ENCODE results near the gene HBB. TPM values are rescaled to one million over a fixed set of nuclear protein-coding genes. Genes with fewer than 3 reads are reported as not detected.

The HBB gene
- total RNA-seq, 1 donor from 2014 or later, result 3,814 TPM

DNA sequence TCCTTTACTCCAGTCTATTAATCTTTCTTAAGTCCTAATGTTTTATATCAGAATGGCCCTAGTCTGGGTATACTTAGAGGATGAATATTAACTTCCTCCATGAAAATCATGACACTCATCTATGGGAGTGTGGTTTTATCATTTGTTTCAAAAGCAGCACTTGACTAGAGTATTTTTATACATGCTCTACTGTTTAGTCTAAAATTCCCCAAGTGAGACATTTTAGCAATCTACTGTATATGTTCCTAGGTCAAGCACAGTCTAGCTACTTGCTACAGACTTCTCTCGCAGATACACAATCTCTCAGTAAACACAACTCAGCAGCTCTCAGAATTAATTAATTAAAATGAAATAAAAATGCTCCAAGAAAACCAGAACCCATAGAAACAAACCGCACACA, 2.9 kb upstream of the HBB start:
- Histone ChIP-seq H3K4me3 (ENCODE audit: low read length in 3 of 3) (no peak overlapping the region), H3K27me3 (ENCODE audit: control insufficient read depth in 3 of 3, insufficient read depth in 3 of 3, low read length in 3 of 3) (no peaks in the 10 kb centered on the region), H3K36me3 (ENCODE audit: control insufficient read depth in 3 of 3, insufficient read depth in 3 of 3, low read length in 3 of 3) (no peaks in the 10 kb centered on the region), H3K9ac (ENCODE audit: low read depth in 1 of 3, low read length in 3 of 3) (no peak overlapping the region), H3K4me1 (ENCODE audit: control insufficient read depth in 3 of 3, insufficient read depth in 3 of 3, low read length in 3 of 3) (no peaks in the 10 kb centered on the region), H3K9me3 (ENCODE audit: control insufficient read depth in 3 of 3, low read length in 3 of 3) (no peaks in the 10 kb centered on the region), H3K27ac (ENCODE audit: low read depth, low read length) (no peak overlapping the region)

DNA sequence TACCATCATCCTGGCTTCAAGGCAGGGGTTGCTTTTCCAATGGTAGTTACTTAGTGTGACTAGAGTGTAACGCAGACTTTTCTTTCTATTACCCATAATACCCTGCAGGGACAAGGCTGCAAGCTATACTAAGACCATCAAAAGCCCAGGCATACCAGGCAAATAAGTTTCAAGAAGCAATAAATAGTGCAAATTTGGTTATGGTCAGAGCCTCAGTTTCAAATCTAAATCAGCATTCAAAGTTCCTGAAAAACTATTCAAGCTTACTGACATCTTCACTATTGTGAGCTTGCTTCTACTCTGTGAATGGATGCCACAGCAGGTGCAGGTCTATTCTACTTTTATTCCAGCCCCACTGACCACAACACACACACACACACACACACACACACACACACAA, 2.5 kb upstream of the HBB start:
- Histone ChIP-seq H3K9me3 (ENCODE audit: control insufficient read depth in 3 of 3, low read length in 3 of 3) (no peaks in the 10 kb centered on the region), H3K9ac (ENCODE audit: low read depth in 1 of 3, low read length in 3 of 3) (no peak overlapping the region), H3K4me1 (ENCODE audit: control insufficient read depth in 3 of 3, insufficient read depth in 3 of 3, low read length in 3 of 3) (no peaks in the 10 kb centered on the region), H3K36me3 (ENCODE audit: control insufficient read depth in 3 of 3, insufficient read depth in 3 of 3, low read length in 3 of 3) (no peaks in the 10 kb centered on the region), H3K27me3 (ENCODE audit: control insufficient read depth in 3 of 3, insufficient read depth in 3 of 3, low read length in 3 of 3) (no peaks in the 10 kb centered on the region), H3K4me3 (ENCODE audit: low read length in 3 of 3) (no peak overlapping the region), H3K27ac (ENCODE audit: low read depth, low read length) (no peak overlapping the region)

DNA sequence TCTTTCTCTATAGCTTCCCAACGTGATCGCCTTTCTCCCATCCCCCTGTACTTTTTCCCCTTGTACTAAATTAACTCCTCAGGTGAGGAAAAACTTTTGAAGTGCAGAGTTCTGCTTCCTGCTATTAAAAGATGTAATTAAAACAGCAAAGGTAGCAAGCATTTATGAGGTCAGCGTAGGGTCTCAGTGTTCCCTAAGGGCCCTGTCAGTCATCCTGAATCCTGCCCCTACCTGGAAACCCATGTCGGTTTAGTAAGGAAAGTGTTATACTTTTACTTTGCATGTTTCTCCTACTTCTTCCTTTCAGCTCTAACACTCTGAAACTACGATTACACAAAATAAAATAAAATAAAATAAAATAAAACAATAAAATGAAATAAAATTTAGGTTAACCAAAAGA, 1.3 kb upstream of the HBB start:
- Histone ChIP-seq H3K27ac (ENCODE audit: low read depth, low read length) (no peak overlapping the region), H3K4me1 (ENCODE audit: control insufficient read depth in 3 of 3, insufficient read depth in 3 of 3, low read length in 3 of 3) (no peaks in the 10 kb centered on the region), H3K36me3 (ENCODE audit: control insufficient read depth in 3 of 3, insufficient read depth in 3 of 3, low read length in 3 of 3) (no peaks in the 10 kb centered on the region), H3K4me3 (ENCODE audit: low read length in 3 of 3) (no peak overlapping the region), H3K9ac (ENCODE audit: low read depth in 1 of 3, low read length in 3 of 3) (no peak overlapping the region), H3K9me3 (ENCODE audit: control insufficient read depth in 3 of 3, low read length in 3 of 3) (no peaks in the 10 kb centered on the region), H3K27me3 (ENCODE audit: control insufficient read depth in 3 of 3, insufficient read depth in 3 of 3, low read length in 3 of 3) (no peaks in the 10 kb centered on the region)

DNA sequence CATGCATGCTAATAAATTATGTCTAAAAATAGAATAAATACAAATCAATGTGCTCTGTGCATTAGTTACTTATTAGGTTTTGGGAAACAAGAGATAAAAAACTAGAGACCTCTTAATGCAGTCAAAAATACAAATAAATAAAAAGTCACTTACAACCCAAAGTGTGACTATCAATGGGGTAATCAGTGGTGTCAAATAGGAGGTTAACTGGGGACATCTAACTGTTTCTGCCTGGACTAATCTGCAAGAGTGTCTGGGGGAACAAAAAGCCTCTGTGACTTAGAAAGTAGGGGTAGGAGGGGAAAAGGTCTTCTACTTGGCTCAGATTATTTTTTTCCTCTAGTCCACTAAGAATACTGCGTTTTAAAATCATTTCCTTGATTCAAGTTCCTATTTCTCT, 810 bp upstream of the HBB start:
- Histone ChIP-seq H3K4me3 (ENCODE audit: low read length in 3 of 3) (no peak overlapping the region), H3K27ac (ENCODE audit: low read depth, low read length) (no peak overlapping the region), H3K4me1 (ENCODE audit: control insufficient read depth in 3 of 3, insufficient read depth in 3 of 3, low read length in 3 of 3) (no peaks in the 10 kb centered on the region), H3K9me3 (ENCODE audit: control insufficient read depth in 3 of 3, low read length in 3 of 3) (no peaks in the 10 kb centered on the region), H3K27me3 (ENCODE audit: control insufficient read depth in 3 of 3, insufficient read depth in 3 of 3, low read length in 3 of 3) (no peaks in the 10 kb centered on the region), H3K9ac (ENCODE audit: low read depth in 1 of 3, low read length in 3 of 3) (no peak overlapping the region), H3K36me3 (ENCODE audit: control insufficient read depth in 3 of 3, insufficient read depth in 3 of 3, low read length in 3 of 3) (no peaks in the 10 kb centered on the region)

DNA sequence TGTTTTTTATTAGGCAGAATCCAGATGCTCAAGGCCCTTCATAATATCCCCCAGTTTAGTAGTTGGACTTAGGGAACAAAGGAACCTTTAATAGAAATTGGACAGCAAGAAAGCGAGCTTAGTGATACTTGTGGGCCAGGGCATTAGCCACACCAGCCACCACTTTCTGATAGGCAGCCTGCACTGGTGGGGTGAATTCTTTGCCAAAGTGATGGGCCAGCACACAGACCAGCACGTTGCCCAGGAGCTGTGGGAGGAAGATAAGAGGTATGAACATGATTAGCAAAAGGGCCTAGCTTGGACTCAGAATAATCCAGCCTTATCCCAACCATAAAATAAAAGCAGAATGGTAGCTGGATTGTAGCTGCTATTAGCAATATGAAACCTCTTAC, 1.4 kb downstream of the HBB start:
- no peaks in the 10 kb centered on the region for H3K4me1 ChIP-seq (ENCODE audit: control insufficient read depth in 3 of 3, insufficient read depth in 3 of 3, low read length in 3 of 3)
- no peak overlapping the region for H3K27ac ChIP-seq (ENCODE audit: low read depth, low read length)
- H3K9me3 ChIP-seq (ENCODE audit: control insufficient read depth in 3 of 3, low read length in 3 of 3), result no peaks in the 10 kb centered on the region
- no peak overlapping the region for H3K4me3 ChIP-seq (ENCODE audit: low read length in 3 of 3)
- no peak overlapping the region for H3K9ac ChIP-seq (ENCODE audit: low read depth in 1 of 3, low read length in 3 of 3)
- H3K36me3 ChIP-seq (ENCODE audit: control insufficient read depth in 3 of 3, insufficient read depth in 3 of 3, low read length in 3 of 3), result no peaks in the 10 kb centered on the region
- no peaks in the 10 kb centered on the region for H3K27me3 ChIP-seq (ENCODE audit: control insufficient read depth in 3 of 3, insufficient read depth in 3 of 3, low read length in 3 of 3)

DNA sequence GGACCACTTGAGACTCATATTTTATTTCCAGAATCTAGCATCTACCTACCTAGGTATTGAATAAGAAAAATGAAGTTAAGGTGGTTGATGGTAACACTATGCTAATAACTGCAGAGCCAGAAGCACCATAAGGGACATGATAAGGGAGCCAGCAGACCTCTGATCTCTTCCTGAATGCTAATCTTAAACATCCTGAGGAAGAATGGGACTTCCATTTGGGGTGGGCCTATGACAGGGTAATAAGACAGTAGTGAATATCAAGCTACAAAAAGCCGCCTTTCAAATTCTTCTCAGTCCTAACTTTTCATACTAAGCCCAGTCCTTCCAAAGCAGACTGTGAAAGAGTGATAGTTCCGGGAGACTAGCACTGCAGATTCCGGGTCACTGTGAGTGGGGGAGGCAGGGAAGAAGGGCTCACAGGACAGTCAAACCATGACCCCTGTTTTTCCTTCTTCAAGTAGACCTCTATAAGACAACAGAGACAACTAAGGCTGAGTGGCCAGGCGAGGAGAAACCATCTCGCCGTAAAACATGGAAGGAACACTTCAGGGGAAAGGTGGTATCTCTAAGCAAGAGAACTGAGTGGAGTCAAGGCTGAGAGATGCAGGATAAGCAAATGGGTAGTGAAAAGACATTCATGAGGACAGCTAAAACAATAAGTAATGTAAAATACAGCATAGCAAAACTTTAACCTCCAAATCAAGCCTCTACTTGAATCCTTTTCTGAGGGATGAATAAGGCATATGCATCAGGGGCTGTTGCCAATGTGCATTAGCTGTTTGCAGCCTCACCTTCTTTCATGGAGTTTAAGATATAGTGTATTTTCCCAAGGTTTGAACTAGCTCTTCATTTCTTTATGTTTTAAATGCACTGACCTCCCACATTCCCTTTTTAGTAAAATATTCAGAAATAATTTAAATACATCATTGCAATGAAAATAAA, 2.1 kb downstream of the HBB start:
- no peak overlapping the region for H3K9ac ChIP-seq (ENCODE audit: low read depth in 1 of 3, low read length in 3 of 3)
- no peak overlapping the region for H3K4me3 ChIP-seq (ENCODE audit: low read length in 3 of 3)
- H3K27me3 ChIP-seq (ENCODE audit: control insufficient read depth in 3 of 3, insufficient read depth in 3 of 3, low read length in 3 of 3), result no peaks in the 10 kb centered on the region
- no peaks in the 10 kb centered on the region for H3K9me3 ChIP-seq (ENCODE audit: control insufficient read depth in 3 of 3, low read length in 3 of 3)
- no peak overlapping the region for H3K27ac ChIP-seq (ENCODE audit: low read depth, low read length)
- H3K4me1 ChIP-seq (ENCODE audit: control insufficient read depth in 3 of 3, insufficient read depth in 3 of 3, low read length in 3 of 3), result no peaks in the 10 kb centered on the region
- H3K36me3 ChIP-seq (ENCODE audit: control insufficient read depth in 3 of 3, insufficient read depth in 3 of 3, low read length in 3 of 3), result no peaks in the 10 kb centered on the region

DNA sequence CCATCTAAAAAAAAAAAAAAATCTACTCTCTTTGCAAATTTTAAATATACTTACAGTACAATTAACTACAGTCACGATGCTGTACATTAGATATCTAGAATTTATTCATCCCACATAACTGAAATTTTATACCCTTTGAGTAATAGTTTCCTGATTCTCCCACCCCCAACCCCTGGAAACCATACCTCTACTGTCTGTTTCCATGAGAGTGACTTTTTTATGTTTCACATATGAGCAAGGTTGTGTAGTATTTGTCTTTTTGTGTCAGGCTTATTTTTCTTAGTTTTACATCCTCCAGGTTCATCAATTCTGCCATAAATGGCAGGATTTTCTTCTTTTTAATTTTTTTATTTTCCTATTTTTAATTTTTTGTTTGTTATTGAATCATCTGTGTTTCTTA, 3.2 kb downstream of the HBB start:
- H3K4me3 ChIP-seq (ENCODE audit: low read length in 3 of 3), result no peak overlapping the region
- no peaks in the 10 kb centered on the region for H3K27me3 ChIP-seq (ENCODE audit: control insufficient read depth in 3 of 3, insufficient read depth in 3 of 3, low read length in 3 of 3)
- no peak overlapping the region for H3K27ac ChIP-seq (ENCODE audit: low read depth, low read length)
- no peaks in the 10 kb centered on the region for H3K9me3 ChIP-seq (ENCODE audit: control insufficient read depth in 3 of 3, low read length in 3 of 3)
- no peaks in the 10 kb centered on the region for H3K36me3 ChIP-seq (ENCODE audit: control insufficient read depth in 3 of 3, insufficient read depth in 3 of 3, low read length in 3 of 3)
- H3K4me1 ChIP-seq (ENCODE audit: control insufficient read depth in 3 of 3, insufficient read depth in 3 of 3, low read length in 3 of 3), result no peaks in the 10 kb centered on the region
- no peak overlapping the region for H3K9ac ChIP-seq (ENCODE audit: low read depth in 1 of 3, low read length in 3 of 3)

DNA sequence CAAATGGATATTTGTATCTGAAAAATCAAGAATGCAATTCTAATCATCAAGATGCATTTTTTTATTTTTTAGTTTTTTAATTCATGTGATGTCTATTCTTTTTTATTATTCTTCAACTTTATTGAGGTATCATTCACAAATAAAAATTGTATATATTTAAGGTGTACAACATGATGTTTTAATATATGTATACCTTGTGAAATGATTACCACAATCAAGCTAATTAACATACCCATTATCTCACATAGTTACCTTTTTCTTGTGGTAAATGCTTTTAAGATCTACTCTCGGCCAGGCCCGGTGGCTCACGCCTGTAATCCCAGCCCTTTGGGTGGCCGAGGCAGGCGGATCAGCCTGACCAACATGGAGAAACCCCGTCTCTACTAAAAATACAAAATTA, 3.7 kb downstream of the HBB start:
- no peaks in the 10 kb centered on the region for H3K27me3 ChIP-seq (ENCODE audit: control insufficient read depth in 3 of 3, insufficient read depth in 3 of 3, low read length in 3 of 3)
- no peaks in the 10 kb centered on the region for H3K9me3 ChIP-seq (ENCODE audit: control insufficient read depth in 3 of 3, low read length in 3 of 3)
- H3K4me1 ChIP-seq (ENCODE audit: control insufficient read depth in 3 of 3, insufficient read depth in 3 of 3, low read length in 3 of 3), result no peaks in the 10 kb centered on the region
- H3K36me3 ChIP-seq (ENCODE audit: control insufficient read depth in 3 of 3, insufficient read depth in 3 of 3, low read length in 3 of 3), result no peaks in the 10 kb centered on the region
- no peak overlapping the region for H3K27ac ChIP-seq (ENCODE audit: low read depth, low read length)
- no peak overlapping the region for H3K9ac ChIP-seq (ENCODE audit: low read depth in 1 of 3, low read length in 3 of 3)
- no peak overlapping the region for H3K4me3 ChIP-seq (ENCODE audit: low read length in 3 of 3)

DNA sequence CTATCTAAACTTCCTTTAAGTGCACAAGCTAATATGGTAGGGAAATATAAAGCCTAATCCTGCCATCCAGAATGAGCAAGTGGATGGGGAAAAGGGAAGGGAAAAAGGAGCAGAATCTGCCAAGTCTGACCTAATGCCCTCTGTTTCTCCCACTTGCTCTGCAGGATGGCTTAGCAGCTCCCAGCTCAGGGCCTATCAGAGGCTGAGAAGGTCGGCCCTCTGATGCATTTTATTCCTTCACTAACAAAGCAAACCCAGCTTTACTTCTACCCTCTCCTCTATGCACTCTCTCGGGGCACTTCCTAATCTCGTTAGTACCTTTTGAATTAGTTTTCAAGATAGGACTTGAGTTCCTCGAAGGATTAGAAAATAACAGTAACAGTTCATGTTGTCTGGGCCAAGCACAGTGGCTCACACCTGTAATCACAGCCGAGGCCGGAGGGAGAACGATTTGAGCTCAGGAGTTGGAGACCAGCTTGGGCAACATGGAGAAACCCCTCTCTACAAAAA, 16.4 kb downstream of the HBB start:
- Histone ChIP-seq H3K27ac (ENCODE audit: low read depth, low read length) (no peak overlapping the region), H3K4me3 (ENCODE audit: low read length in 3 of 3) (no peak overlapping the region), H3K9me3 (ENCODE audit: control insufficient read depth in 3 of 3, low read length in 3 of 3) (no peaks in the 10 kb centered on the region), H3K27me3 (ENCODE audit: control insufficient read depth in 3 of 3, insufficient read depth in 3 of 3, low read length in 3 of 3) (no peaks in the 10 kb centered on the region), H3K36me3 (ENCODE audit: control insufficient read depth in 3 of 3, insufficient read depth in 3 of 3, low read length in 3 of 3) (no peaks in the 10 kb centered on the region), H3K4me1 (ENCODE audit: control insufficient read depth in 3 of 3, insufficient read depth in 3 of 3, low read length in 3 of 3) (no peaks in the 10 kb centered on the region), H3K9ac (ENCODE audit: low read depth in 1 of 3, low read length in 3 of 3) (no peak overlapping the region)

DNA sequence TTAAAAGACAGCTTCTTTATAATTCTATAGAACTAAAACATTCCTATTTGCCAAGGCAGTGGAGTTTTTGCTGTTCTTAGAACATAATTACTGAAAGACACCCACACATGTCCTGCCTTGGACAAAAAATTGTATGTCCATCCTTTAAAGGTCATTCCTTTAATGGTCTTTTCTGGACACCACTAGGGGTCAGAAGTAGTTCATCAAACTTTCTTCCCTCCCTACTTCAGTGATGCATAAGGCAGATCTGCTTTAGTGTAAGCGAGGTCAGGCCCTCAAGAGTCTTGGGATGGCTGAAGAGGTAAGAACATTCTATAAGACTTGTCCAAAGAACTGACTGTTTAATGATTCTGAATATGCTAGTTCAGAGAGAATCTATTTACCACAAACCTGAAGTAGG, 22.1 kb downstream of the HBB start:
- Histone ChIP-seq H3K36me3 (ENCODE audit: control insufficient read depth in 3 of 3, insufficient read depth in 3 of 3, low read length in 3 of 3) (no peaks in the 10 kb centered on the region), H3K4me3 (ENCODE audit: low read length in 3 of 3) (no peak overlapping the region), H3K9me3 (ENCODE audit: control insufficient read depth in 3 of 3, low read length in 3 of 3) (no peaks in the 10 kb centered on the region), H3K9ac (ENCODE audit: low read depth in 1 of 3, low read length in 3 of 3) (no peak overlapping the region), H3K27ac (ENCODE audit: low read depth, low read length) (no peak overlapping the region), H3K4me1 (ENCODE audit: control insufficient read depth in 3 of 3, insufficient read depth in 3 of 3, low read length in 3 of 3) (no peaks in the 10 kb centered on the region), H3K27me3 (ENCODE audit: control insufficient read depth in 3 of 3, insufficient read depth in 3 of 3, low read length in 3 of 3) (no peaks in the 10 kb centered on the region)
